HepG2 (cell line): ENCODE results near the gene EPC2.
"Not testable (repeated sequence)": the region's sequence is repeated elsewhere in the genome, so short reads cannot be mapped to it uniquely, and the experiment has no call there.

ENCODE experiments used
- BATF2 ChIP-seq: sonication (generic); formaldehyde crosslinking; IDR thresholded peaks from 2 replicates; pipeline ENCODE4 v1.8.0; 2022; ENCODE audit warnings: mild to moderate bottlenecking, missing genetic modification reagents, moderate library complexity
- CBFB ChIP-seq: sonication (generic); formaldehyde crosslinking; IDR thresholded peaks from 2 replicates; pipeline ENCODE4 v1.4.0; 2020; ENCODE audit warnings: missing genetic modification reagents
- CC2D1A ChIP-seq: sonication (generic); formaldehyde crosslinking; IDR thresholded peaks from 2 replicates; pipeline ENCODE4 v1.8.1; 2023; ENCODE audit warnings: mild to moderate bottlenecking, missing genetic modification reagents
- CTCF ChIP-seq: sonication (generic); formaldehyde crosslinking; IDR thresholded peaks from 2 replicates; pipeline ENCODE4 v1.5.0; 2020; ENCODE audit warnings: mild to moderate bottlenecking, missing genetic modification reagents, moderate library complexity
- FOXA3 ChIP-seq: IDR thresholded peaks from 2 replicates; pipeline ENCODE4 v1.6.1; 2016; ENCODE audit warnings: missing genetic modification reagents, missing compliant biosample characterization
- HBP1 ChIP-seq: IDR thresholded peaks from 2 replicates; pipeline ENCODE4 v1.6.1; 2016; ENCODE audit warnings: low read depth, control low read depth
- NFIC ChIP-seq: IDR thresholded peaks from 2 replicates; pipeline ENCODE4 v1.6.1; 2012; ENCODE audit warnings: mild to moderate bottlenecking, low read length, inconsistent platforms
- NR2F1 ChIP-seq, 2 experiments: fragments of 450-650 bp in 1 of 2; formaldehyde crosslinking in 1 of 2; IDR thresholded peaks; 2 replicates each; pipeline versions ENCODE4 v1.5.0 to v1.6.1; 2016 to 2020; ENCODE audit warnings: mild to moderate bottlenecking in 1 of 2, missing compliant biosample characterization in 1 of 2, missing genetic modification reagents in 1 of 2, moderate library complexity in 1 of 2
- PCBP2 ChIP-seq: fragments of 200-400 bp; formaldehyde crosslinking; optimal IDR thresholded peaks from 2 replicates; pipeline ENCODE3; 2018; ENCODE audit warnings: low read length, low read depth; ENCODE audit not compliant: poor library complexity, severe bottlenecking
- POLR2AphosphoS5 ChIP-seq: IDR thresholded peaks from 2 replicates; pipeline ENCODE4 v1.6.1; 2012; ENCODE audit warnings: low read depth, low read length
- SMC3 ChIP-seq: IDR thresholded peaks from 2 replicates; pipeline ENCODE4 v1.6.1; 2011; ENCODE audit warnings: low read length, improper control_type of control experiment
- TFAP4 ChIP-seq: sonication (generic); IDR thresholded peaks from 2 replicates; pipeline ENCODE4 v1.6.1; 2016; ENCODE audit warnings: low read depth, borderline replicate concordance
- ZNF782 ChIP-seq: sonication (generic); formaldehyde crosslinking; IDR thresholded peaks from 2 replicates; pipeline ENCODE4 v1.4.0; 2020; ENCODE audit warnings: missing genetic modification reagents, mild to moderate bottlenecking, borderline replicate concordance

- not testable (repeated sequence) for TF ChIP-seq PCBP2; HBP1 (CRISPR knock-in tag); NFIC; CTCF (CRISPR knock-in tag); SMC3; NR2F1 (CRISPR knock-in tag; IDR thresholded peaks at IDR 0.05); BATF2 (CRISPR knock-in tag); POLR2AphosphoS5; ZNF782; CC2D1A (CRISPR knock-in tag); FOXA3 (CRISPR knock-in tag); CBFB (CRISPR knock-in tag); TFAP4
These were observed 43.5 kb downstream of the EPC2 start for GRCh38 chr2:148688011-148688410.
